ENCODE results near the gene SLC20A1.
A peak's percentile ranks its signal among the peaks of the same experiment; 100 is the strongest.
"Not testable (repeated sequence)": the region's sequence is repeated elsewhere in the genome, so short reads cannot be mapped to it uniquely, and the experiment has no call there.

SLC20A1 gene

GRCh38 chr2:112683550-112684414 lies 38.0 kb downstream of the SLC20A1 start:
- DNase-seq, result no peak

- no peak for DNase-seq
Observed at GRCh38 chr2:112684415-112684775, 38.7 kb downstream of the SLC20A1 start.

DNA sequence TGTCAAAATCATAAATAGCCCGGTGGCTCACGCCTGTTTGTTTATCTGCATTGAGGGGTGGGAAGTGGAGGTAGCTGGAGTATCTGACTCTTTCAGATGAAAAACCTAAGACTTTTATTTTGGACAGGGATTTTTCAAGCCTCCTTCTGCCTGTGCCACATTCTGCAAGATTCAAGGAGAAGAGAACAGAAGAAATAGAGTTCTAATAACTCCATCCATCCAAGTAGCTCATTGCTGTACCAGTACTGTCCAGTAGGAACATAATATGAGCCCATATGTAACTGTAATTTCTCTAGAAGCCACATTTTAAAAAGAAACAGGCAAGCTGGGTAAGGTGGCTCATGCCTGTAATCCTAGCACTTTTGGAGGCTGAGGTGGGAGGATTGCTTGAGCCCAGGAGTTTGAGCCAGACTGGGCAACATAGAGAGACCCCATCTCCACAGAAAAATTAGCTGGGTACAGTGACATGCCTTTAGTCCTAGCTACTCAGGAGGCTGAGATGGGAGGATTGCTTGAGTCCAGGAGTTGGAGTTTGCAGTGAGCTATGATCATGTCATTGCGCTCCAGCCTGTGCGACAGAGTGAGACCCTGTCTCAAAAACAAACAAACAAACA lies 39.6 kb downstream of the SLC20A1 start:
- DNase-seq, result no peak

- no peak for DNase-seq
Observed at GRCh38 chr2:112686348-112687217, 40.8 kb downstream of the SLC20A1 start.

GRCh38 chr2:112687522-112687921 lies 41.8 kb downstream of the SLC20A1 start:
- DNase-seq, result no peak

GRCh38 chr2:112688086-112688880 lies 42.5 kb downstream of the SLC20A1 start:
- DNase-seq, result no peak

DNA sequence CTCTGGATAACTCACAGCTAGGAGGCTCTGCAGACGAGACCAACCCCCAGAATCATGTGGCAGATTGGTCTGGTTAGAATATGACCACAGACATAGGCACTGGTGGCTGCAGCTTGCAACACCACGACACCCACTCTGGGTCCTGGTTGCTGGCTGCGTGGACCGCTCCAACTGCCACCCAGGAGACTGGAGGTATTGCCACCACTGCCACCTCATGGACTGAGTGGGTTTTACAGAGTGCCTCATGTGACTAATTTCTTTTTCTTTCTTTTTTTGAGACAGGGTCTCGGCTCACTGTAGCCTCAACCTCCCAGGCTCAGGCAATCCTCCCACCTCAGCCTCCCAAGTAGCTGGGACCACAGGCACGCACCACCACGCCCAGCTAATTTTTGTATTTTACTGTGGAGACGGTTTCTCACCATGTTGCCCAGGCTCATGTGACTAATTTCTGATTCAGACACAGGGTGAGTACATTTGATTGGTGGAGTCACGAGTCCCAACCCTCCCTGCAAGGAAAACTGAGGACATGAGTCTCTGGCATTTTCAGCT lies 45.2 kb downstream of the SLC20A1 start:
- DNase-seq, result peak in 6 of 14 donors; percentile 27 to 48 (median 34)

DNA sequence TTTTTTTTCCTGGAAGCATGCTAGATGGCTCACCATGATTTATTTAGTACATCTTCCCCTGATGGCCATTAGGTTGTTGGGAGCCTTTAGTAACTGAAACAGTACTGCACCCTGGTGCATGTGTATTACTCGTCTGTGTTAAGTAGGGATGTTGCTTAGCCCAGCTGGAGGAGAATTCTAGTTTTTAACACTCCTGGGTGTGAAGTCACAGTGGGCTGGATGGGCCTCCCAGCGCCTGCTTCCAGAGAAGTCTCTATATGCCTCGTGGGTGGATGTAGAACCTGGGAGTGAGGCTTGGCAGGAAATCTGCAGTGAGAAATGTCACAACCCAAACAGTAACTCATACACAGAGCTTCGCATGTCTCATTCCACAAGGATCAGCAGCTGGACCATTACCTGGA lies 46.1 kb downstream of the SLC20A1 start:
- DNase-seq, result no peak

- DNase-seq, result peak in 1 of 14 donors; percentile 36
Observed at GRCh38 chr2:112692495-112692911, 46.8 kb downstream of the SLC20A1 start.

GRCh38 chr2:112692918-112693317 lies 47.2 kb downstream of the SLC20A1 start:
- no peak for DNase-seq

DNA sequence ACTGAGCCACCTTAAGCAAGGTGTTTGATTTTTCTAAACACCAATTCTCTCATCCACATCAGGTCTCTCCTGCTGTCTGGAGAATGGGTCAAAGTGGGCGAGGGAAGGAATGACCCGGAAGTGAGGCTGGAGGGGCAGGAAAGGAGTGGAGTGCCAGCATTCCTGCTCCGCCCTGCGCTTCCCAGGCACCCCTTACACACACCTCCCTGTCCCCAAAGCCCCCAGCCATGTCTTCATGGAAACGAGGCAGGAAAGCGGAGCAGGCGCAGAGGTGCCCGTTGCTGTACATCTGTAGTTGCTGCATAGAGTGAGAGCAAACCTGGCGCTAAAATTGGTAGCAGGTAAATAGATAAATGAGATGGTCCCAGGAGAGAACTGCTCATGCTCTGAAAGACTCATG lies 47.9 kb downstream of the SLC20A1 start:
- no peak for DNase-seq

DNA sequence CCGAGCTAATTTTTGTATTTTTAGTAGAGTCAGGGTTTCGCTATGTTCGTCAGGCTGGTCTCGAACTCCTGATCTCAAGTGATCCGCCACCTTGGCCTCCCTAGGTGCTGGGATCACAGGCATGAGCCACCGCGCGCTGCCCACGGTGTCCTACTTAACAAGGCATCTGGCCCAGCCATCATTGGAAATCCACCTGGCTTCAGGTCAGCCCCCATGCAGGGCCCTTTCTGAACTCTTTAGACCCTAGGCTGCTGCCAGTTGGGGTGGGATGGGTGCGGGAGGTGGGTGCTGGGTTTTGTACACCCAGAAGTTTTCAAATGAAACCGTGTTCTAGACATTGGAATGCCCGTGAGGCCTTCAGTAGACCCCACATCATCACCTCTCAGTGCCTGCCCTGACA lies 48.4 kb downstream of the SLC20A1 start:
- no peak for DNase-seq

DNA sequence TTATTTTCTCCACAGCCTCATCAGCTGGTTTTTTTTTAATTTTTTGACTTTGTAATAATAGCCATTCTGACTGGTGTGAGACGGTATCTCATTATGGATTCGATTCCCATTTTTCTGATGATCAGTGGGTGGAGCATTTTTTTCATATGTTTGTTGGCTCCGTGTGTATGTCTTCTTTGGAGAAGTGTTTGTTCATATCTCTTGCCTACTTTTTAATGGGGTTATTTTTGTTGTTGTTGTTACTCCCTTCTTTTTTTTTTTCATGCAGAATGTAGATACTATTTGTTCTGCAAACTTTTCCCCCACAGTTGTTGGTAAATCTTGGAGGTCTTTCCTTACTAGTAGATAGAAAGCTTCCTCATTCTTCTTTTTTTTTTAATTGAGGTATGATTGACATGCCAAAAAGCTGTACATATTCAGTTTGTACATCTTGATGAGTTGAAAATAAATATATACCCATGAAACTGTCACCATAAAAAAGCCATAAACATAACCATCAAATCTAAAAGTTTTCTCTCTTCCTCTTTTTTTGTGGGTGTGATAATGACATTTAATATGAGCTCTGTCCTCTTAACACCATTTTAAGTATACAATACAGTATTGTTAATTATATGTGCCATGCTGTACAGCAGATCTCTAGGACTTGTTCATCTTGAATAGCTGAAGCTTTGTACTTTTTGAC lies 53.2 kb downstream of the SLC20A1 start:
- no peak for DNase-seq

- no peak for DNase-seq
Observed at GRCh38 chr2:112699984-112700667, 54.4 kb downstream of the SLC20A1 start.

- DNase-seq, result no peak
Observed at GRCh38 chr2:112701052-112701451, 55.3 kb downstream of the SLC20A1 start.

GRCh38 chr2:112703684-112704083 lies 57.9 kb downstream of the SLC20A1 start:
- no peak for DNase-seq

DNA sequence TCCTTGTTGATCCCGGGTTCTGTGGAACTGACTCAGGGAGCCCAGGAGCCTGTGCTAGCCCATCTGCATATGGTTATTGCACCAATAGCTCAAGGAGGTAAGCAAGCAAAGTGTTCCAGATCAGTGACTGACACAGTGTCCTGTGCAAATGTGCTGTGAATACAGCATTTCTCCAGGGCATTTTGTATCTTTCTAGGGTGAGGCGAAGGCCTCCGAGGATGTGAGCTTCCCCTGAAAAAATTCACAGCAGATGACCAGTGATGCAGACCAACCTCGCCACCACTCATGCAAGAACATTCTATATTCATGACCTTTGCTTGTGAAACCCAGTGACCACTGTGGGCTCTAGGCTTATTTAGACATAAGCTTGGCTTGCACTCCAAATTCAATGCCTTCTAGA lies 59.8 kb downstream of the SLC20A1 start:
- DNase-seq, result no peak

DNA sequence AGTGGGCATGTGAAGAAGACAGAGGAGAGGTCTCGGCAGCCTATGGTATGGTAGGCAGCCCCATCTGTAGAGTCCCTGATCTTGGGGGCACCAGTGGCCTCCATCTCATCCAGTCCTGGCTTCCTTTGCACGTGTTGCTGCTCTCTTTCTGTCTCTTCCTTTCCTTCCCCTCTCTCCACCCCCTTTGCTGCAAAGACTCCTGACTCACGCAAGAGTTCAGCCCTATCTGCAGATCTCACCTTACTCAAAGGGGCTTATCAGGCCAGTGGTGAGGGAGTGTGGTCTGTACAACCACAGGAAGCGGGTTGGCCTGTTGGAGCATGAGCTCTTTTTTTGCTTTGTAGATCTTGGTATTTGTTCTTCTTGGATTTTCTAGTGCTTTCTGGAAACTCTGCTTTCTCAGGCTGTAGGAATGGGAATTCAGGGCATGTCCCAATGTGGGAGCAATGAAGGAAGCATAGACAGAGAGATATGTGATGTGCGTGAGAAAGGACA lies 60.5 kb downstream of the SLC20A1 start:
- DNase-seq, result no peak

GRCh38 chr2:112706947-112707346 lies 61.2 kb downstream of the SLC20A1 start:
- DNase-seq, result not testable (repeated sequence)

- DNase-seq, result peak in 1 of 14 donors; percentile 21
Observed at GRCh38 chr2:112708968-112709367, 63.2 kb downstream of the SLC20A1 start.

Data from C1 segment of cervical spinal cord (tissue), 14 donors.